GM12801 (cell line): ENCODE data around the gene KLLN.

Experiments
- TF ChIP-seq, protein P1 (sequence below): IDR thresholded peaks from one replicate; pipeline ENCODE4 v1.5.1; 2011; ENCODE audit warnings: control low read depth; ENCODE audit not compliant: insufficient read length; ENCODE audit errors: extremely low read depth

The KLLN gene

DNA sequence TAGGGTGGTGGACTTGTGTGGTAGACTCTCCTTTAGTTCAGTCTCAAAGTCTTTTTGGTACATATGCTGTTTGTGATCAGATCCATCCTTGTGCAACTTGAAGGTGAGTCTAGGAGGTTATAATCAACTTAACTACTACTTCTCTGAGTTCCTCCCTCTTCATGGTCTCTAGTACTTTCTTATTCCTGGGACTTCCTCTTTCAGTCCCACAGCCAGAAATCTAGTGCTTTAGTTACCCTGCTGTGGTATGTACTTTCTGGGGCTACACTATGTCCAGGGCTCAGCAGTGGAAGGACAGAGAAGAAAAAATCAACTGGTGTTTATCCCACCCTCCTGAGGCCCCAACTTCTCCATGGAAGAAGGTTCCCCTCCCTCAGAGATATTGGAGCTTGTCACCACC lies 25.9 kb downstream of the KLLN start:
- TF ChIP-seq, protein P1, sequence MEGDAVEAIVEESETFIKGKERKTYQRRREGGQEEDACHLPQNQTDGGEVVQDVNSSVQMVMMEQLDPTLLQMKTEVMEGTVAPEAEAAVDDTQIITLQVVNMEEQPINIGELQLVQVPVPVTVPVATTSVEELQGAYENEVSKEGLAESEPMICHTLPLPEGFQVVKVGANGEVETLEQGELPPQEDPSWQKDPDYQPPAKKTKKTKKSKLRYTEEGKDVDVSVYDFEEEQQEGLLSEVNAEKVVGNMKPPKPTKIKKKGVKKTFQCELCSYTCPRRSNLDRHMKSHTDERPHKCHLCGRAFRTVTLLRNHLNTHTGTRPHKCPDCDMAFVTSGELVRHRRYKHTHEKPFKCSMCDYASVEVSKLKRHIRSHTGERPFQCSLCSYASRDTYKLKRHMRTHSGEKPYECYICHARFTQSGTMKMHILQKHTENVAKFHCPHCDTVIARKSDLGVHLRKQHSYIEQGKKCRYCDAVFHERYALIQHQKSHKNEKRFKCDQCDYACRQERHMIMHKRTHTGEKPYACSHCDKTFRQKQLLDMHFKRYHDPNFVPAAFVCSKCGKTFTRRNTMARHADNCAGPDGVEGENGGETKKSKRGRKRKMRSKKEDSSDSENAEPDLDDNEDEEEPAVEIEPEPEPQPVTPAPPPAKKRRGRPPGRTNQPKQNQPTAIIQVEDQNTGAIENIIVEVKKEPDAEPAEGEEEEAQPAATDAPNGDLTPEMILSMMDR = no peak

DNA sequence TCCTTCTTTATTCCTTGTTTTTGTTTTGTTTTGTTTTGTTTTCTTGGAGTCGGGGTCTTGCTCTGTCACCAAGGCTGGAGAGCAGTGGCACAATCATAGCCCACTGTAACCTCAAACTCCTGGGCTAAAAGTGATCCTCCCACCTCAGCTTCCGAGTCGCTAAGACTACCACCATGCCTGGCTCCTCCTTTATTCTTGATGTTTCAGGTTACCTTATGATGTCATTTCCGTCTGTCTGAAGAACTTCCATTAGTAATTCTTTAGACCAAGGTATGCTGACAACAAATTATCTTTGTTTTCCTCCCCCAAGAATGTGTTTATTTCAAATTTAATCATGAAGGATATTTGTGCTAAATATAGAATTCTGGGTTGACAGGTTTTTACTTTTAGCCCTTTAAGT lies 27.2 kb downstream of the KLLN start:
- TF ChIP-seq, protein P1 = no peak

DNA sequence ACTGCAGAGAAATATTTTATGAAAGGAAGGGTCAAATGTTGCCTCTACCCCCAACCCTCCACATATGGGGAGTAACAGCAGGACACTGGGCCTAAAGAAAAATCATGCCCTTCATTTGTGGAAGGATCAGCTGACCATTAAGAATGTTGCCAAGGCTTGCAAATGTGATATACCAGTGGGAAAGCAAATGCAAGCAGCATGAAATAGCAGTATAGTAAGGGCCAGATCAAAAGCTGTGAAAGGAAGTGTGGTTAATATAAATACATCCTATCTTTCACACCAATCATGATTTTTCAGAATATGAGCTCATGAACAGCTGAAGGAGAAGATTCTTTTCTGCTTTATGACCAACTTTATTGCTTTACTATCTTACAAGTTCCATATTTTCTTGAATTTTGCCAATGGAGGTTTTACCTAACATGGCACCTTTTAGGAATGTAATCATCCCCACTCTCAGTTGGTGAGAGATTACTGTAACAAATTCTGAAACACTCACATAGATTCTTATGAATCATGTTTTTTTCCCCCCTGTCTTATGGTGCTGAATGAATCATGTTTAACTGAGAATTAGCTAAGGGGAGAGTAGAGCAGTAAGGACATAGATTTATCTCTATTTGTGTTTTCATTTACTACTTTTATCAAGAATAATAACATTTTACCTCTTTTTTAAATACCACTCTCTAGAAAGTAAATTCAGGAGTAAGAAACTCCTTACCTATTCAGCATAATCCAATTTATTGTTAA lies 33.2 kb downstream of the KLLN start:
- TF ChIP-seq, protein P1 = no peak

DNA sequence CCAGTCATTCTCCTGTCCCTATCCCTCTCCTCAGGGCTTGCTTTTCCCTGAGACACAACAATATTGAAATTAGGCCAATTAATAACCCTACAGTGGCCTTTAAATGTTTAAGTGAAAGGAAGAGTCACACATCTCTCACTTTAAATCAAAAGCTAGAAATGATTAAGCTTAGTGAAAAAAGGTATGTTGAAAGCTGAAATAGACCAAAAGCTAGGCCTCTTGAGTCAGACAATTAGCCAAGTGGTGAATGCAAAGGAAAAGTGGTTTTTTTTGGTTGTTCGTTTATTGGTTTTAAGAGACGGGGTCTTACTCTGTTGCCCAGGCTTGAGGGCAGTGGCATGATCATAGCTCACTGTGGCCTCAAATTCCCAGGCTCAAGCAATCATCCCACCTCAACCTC lies 35.7 kb downstream of the KLLN start:
- TF ChIP-seq, protein P1 = no peak

DNA sequence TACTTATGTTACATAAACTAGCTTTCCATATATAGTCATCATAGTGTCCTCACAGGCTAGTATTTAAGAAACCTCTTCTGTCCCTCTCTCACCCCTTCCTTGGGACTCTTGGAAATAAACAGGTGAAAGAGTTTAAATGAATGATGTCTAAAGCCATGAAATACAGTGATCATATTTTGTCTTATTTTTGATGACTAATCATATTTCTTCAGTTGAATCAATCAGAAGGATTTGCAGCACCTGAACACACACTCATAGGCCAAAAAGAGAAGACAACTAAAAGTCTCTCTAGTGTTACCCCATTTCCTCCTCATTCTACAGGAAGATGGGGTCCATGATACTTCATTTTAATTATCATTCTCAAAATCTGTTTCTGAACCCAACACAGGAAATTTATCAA lies 36.7 kb downstream of the KLLN start:
- TF ChIP-seq, protein P1 = no peak

DNA sequence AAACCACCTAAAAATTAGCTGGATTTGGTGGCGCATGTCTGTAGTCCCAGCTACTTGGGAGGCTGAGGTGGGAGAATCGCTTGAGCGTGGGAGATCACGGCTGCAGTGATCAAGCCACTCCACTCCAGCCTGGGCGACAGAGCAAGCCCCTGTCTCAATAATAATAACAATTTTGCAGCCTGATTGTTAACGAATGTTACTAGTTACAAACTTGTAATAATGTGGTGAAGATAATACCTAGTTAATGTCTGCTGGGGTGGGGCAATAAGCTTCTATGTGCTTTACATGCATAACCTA lies 44.1 kb downstream of the KLLN start:
- TF ChIP-seq, protein P1 = no peak

DNA sequence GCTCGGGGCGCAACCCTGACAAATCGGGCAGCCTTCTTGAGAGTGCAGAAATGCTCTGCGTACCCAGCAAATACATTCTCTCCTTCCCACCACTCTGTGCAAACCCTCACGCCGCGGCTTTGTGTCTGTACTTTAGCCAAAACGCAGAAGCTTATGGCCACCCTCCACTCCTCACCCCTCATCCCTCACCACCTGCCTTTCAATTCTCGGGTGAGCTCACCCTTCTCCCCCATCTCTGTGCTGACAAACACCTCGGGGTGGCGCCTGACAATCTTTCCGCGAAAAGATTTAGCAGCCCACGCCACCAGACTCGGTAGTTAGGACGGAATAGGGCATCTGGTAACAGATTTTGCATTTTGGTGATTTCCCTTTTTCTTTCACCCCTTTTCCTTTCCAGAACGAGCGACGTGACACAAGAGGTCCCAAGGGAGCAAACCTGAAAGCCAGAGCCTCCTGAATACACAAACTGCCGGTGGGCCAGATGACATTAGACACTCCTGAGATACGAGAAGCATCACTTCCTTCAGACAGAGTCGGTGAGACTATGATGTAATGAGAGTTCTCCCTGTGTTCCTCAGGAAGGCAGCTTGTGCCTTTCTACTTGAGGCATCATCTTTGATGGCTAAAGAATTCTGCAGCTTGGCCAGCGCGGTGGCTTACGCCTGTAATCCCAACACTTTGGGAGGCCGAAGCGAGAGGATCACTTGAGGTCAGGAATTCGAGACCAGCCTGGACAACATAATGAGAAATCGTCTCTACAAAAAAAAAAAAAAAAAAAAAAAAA lies 44.6 kb downstream of the KLLN start:
- TF ChIP-seq, protein P1 = no peak
